K562 (cell line): ENCODE results near the gene ABHD16A. TPM values are rescaled to one million over a fixed set of nuclear protein-coding genes. Genes with fewer than 3 reads are reported as not detected.
A peak's percentile ranks its signal among the peaks of the same experiment; 100 is the strongest.

Experiments
- CBFB ChIP-seq: sonication (generic); formaldehyde crosslinking; IDR thresholded peaks from 2 replicates; pipeline ENCODE4 v1.4.0; 2020; ENCODE audit warnings: mild to moderate bottlenecking, missing genetic modification reagents
- CCAR2 ChIP-seq: fragments of 200-400 bp; formaldehyde crosslinking; IDR thresholded peaks from 2 replicates; pipeline ENCODE4 v1.6.1; 2017; ENCODE audit warnings: mild to moderate bottlenecking, low read depth, low read length
- CHD4 ChIP-seq: fragments of 200-600 bp; sonication (generic); IDR thresholded peaks from 3 replicates; pipeline ENCODE4 v1.6.1; 2012; ENCODE audit warnings: low read depth, mild to moderate bottlenecking, mixed read lengths, low read length, inconsistent platforms; ENCODE audit not compliant: insufficient read depth, insufficient replicate concordance, poor library complexity, severe bottlenecking
- DPF2 ChIP-seq: fragments of 450-650 bp; IDR thresholded peaks from 2 replicates; pipeline ENCODE4 v1.6.1; 2016
- EP300 ChIP-seq: IDR thresholded peaks from 2 replicates; pipeline ENCODE4 v1.6.1; 2012; ENCODE audit warnings: low read length, improper control_type of control experiment
- GTF2A2 ChIP-seq: IDR thresholded peaks from 2 replicates; pipeline ENCODE4 v1.6.1; 2016; ENCODE audit warnings: mild to moderate bottlenecking, missing genetic modification characterization, missing compliant biosample characterization
- GTF2E2 ChIP-seq: fragments of 200-800 bp; sonication (Bioruptor generic); IDR thresholded peaks from 2 replicates; pipeline ENCODE4 v1.6.1; 2016; ENCODE audit warnings: missing genetic modification characterization, missing compliant biosample characterization
- KLF1 ChIP-seq: fragments of 450-650 bp; IDR thresholded peaks from 2 replicates; pipeline ENCODE4 v1.6.1; 2016; ENCODE audit warnings: missing genetic modification characterization, missing compliant biosample characterization
- MIER1 ChIP-seq: fragments of 450-650 bp; IDR thresholded peaks from 2 replicates; pipeline ENCODE4 v1.6.1; 2016; ENCODE audit warnings: antibody characterized with exemption, mild to moderate bottlenecking, low read depth
- NCOA1 ChIP-seq: fragments of 450-650 bp; IDR thresholded peaks from 2 replicates; pipeline ENCODE4 v1.6.1; 2016; ENCODE audit warnings: low read depth
- NELFE ChIP-seq: IDR thresholded peaks from 2 replicates; pipeline ENCODE4 v1.6.1; 2011; ENCODE audit warnings: mild to moderate bottlenecking; ENCODE audit not compliant: insufficient read depth, insufficient read length
- PHF8 ChIP-seq: fragments of 200-600 bp; sonication (generic); IDR thresholded peaks from 2 replicates; pipeline ENCODE4 v1.6.1; 2012; ENCODE audit warnings: mixed run types, mild to moderate bottlenecking, inconsistent platforms, low read length, moderate library complexity, borderline replicate concordance
- RBM39 ChIP-seq: fragments of 200-400 bp; formaldehyde crosslinking; optimal IDR thresholded peaks from 2 replicates; pipeline ENCODE3; 2018; ENCODE audit warnings: low read depth, low read length
- SAP30 ChIP-seq: fragments of 200-600 bp; sonication (generic); IDR thresholded peaks from 2 replicates; pipeline ENCODE4 v1.6.1; 2012; ENCODE audit warnings: borderline replicate concordance, low read depth, mild to moderate bottlenecking, moderate library complexity, low read length, control low read depth, inconsistent platforms; ENCODE audit not compliant: insufficient read depth, poor library complexity, severe bottlenecking
- SIN3A ChIP-seq, 2 experiments: fragments of 150-350 bp in 1 of 2; IDR thresholded peaks; 2 replicates each; pipeline ENCODE4 v1.6.1; 2011 to 2016; ENCODE audit warnings: borderline replicate concordance in 2 of 2, low read depth in 2 of 2, low read length in 2 of 2, mild to moderate bottlenecking in 2 of 2, moderate library complexity in 2 of 2; ENCODE audit not compliant: control insufficient read depth in 1 of 2
- SMAD2 ChIP-seq: fragments of 150-350 bp; IDR thresholded peaks from 2 replicates; pipeline ENCODE4 v1.6.1; 2014; ENCODE audit warnings: low read depth, mild to moderate bottlenecking, low read length
- SMC3 ChIP-seq: conservative IDR thresholded peaks from 2 replicates; pipeline ENCODE4 v1.6.1; 2011; ENCODE audit warnings: low read depth, low read length, improper control_type of control experiment; ENCODE audit not compliant: insufficient read depth
- ZBTB7A ChIP-seq: IDR thresholded peaks from 2 replicates; pipeline ENCODE4 v1.6.1; 2011; ENCODE audit warnings: low read depth, mild to moderate bottlenecking, low read length, moderate library complexity, borderline replicate concordance; ENCODE audit not compliant: control insufficient read depth
- ZFX ChIP-seq: sonication (generic); formaldehyde crosslinking; IDR thresholded peaks from 2 replicates; pipeline ENCODE4 v1.8.0; 2022; ENCODE audit warnings: mild to moderate bottlenecking, missing genetic modification reagents, moderate library complexity
- ZNF143 ChIP-seq: sonication (generic); formaldehyde crosslinking; IDR thresholded peaks from 2 replicates; pipeline ENCODE4 v1.9.0; 2022; ENCODE audit warnings: mild to moderate bottlenecking, missing genetic modification reagents
- polyA plus RNA-seq, 8 experiments: library from polyadenylated mRNA; depleted of rRNA in 4 of 8; stranded (reverse) in 5 of 8; unstranded in 3 of 8; fragments of >200 nt; fragmentation: Nextera tagmentation in 2 of 8; fragmentation: Illumina TruSeq in 1 of 8; extraction: Ambion mirVana in 2 of 8; extraction: Trizol in 1 of 8; gene quantifications; 2 replicates each; pipeline versions ENCODE4 v1.2.1 to v1.2.3, GENCODE V29; 2011 to 2014; ENCODE audit warnings: inconsistent platforms in 1 of 8, missing spikeins in 1 of 8
- total RNA-seq, 7 experiments: library from RNA; depleted of rRNA in 6 of 7; stranded (reverse); fragments of >200 nt in 6 of 7; fragmentation: Illumina TruSeq in 2 of 7; extraction: Trizol in 2 of 7; gene quantifications; 2 replicates each; pipeline versions ENCODE4 v1.2.1 to v1.2.3, GENCODE V29; 2011 to 2021; ENCODE audit warnings: low replicate concordance in 1 of 7
- TF ChIP-seq, protein P1 (sequence below): fragments of 250-450 bp; sonication (Bioruptor Pico); IDR thresholded peaks from 2 replicates; pipeline ENCODE4 v1.9.0; 2021; ENCODE audit warnings: mild to moderate bottlenecking, inconsistent platforms
- TF ChIP-seq, protein P2 (sequence below): fragments of 450-650 bp; conservative IDR thresholded peaks from 2 replicates; pipeline ENCODE4 v1.6.1; 2016; ENCODE audit warnings: missing genetic modification characterization, low read depth, mild to moderate bottlenecking, control low read depth, missing compliant biosample characterization
- TF ChIP-seq, protein P3 (sequence below), 2 experiments: fragments of 250-450 bp in 1 of 2; fragments of 450-650 bp in 1 of 2; sonication (Bioruptor Pico) in 1 of 2; IDR thresholded peaks; 2 replicates each; pipeline versions ENCODE4 v1.6.1 to v1.8.0; 2016 to 2021; ENCODE audit warnings: mild to moderate bottlenecking in 2 of 2, moderate library complexity in 2 of 2, missing compliant biosample characterization in 1 of 2, missing genetic modification characterization in 1 of 2

ABHD16A gene
- total and polyA plus RNA-seq, 9 of the 15 experiments (the other 6 are each of a cell fraction or from before 2014, with no cell fraction given): 25.8 to 120 (median 81.6) TPM

DNA sequence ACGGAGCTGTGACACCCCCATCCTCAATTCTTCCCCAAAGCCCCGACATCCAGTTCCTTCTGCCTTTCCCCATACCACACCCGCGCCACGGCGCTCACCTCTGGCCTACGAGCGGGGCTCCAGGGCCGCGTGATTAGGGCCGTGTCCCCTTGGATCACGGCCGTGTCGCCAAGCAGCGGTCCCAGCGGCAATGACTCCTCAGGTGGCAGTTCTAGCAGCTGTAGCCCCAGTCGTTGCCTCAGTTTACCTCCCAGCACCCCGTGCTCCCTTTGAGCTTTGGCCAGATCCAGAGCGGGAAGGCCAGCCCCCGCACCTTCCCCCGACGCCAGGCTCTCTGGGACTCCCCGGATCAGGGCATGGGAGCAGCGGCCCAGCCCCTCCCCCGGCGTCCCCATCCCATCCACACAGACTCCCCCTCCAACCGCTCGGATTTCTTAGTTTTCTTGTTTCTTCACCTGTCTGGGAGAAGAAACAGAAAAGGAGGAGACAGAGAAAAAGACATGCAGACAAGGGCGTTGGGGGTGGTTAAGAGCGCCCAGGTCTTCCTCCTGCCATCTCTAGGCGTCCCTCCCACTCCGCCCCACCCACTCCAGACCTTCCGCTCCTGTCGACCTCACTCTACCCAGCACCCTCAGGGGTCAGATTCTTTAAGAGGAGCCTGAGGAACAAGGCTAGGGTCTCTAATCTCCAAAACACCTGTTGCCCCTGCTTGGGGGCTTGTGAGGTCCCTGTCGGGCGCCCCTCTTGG, 25.8 kb upstream of the ABHD16A start, which contains the start of gene DDAH2 (continued):
- TF ChIP-seq CCAR2: no peak
- TF ChIP-seq, protein P1, sequence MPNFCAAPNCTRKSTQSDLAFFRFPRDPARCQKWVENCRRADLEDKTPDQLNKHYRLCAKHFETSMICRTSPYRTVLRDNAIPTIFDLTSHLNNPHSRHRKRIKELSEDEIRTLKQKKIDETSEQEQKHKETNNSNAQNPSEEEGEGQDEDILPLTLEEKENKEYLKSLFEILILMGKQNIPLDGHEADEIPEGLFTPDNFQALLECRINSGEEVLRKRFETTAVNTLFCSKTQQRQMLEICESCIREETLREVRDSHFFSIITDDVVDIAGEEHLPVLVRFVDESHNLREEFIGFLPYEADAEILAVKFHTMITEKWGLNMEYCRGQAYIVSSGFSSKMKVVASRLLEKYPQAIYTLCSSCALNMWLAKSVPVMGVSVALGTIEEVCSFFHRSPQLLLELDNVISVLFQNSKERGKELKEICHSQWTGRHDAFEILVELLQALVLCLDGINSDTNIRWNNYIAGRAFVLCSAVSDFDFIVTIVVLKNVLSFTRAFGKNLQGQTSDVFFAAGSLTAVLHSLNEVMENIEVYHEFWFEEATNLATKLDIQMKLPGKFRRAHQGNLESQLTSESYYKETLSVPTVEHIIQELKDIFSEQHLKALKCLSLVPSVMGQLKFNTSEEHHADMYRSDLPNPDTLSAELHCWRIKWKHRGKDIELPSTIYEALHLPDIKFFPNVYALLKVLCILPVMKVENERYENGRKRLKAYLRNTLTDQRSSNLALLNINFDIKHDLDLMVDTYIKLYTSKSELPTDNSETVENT (CRISPR knock-in tag): peak; percentile 69; the same call in 1 of the 2 replicates
- TF ChIP-seq ZNF143 (CRISPR knock-in tag): peak; percentile 13
- TF ChIP-seq GTF2A2 (tag): no peak
- TF ChIP-seq GTF2E2: no peak
- TF ChIP-seq SMAD2: no peak
- TF ChIP-seq NCOA1: no peak
- TF ChIP-seq, protein P2, sequence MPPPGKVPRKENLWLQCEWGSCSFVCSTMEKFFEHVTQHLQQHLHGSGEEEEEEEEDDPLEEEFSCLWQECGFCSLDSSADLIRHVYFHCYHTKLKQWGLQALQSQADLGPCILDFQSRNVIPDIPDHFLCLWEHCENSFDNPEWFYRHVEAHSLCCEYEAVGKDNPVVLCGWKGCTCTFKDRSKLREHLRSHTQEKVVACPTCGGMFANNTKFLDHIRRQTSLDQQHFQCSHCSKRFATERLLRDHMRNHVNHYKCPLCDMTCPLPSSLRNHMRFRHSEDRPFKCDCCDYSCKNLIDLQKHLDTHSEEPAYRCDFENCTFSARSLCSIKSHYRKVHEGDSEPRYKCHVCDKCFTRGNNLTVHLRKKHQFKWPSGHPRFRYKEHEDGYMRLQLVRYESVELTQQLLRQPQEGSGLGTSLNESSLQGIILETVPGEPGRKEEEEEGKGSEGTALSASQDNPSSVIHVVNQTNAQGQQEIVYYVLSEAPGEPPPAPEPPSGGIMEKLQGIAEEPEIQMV: no peak
- no peak for TF ChIP-seq MIER1
- TF ChIP-seq RBM39: no peak
- no peak for TF ChIP-seq EP300
- no peak for TF ChIP-seq PHF8
- TF ChIP-seq DPF2: no peak
- no peak for TF ChIP-seq SAP30
- TF ChIP-seq CBFB (CRISPR knock-in tag): peak; percentile 24; the same call in 1 of the 2 replicates
- TF ChIP-seq SIN3A (IDR thresholded peaks at IDR 0.05; ENCODE audit: borderline replicate concordance in 2 of 2, control insufficient read depth in 1 of 2, low read depth in 2 of 2, low read length in 2 of 2): peak in 1 of 2 experiments; percentile 50; a peak in 1 of 4 replicates
- TF ChIP-seq KLF1 (tag): no peak
- TF ChIP-seq ZBTB7A: peak; percentile 99
- TF ChIP-seq, protein P3, sequence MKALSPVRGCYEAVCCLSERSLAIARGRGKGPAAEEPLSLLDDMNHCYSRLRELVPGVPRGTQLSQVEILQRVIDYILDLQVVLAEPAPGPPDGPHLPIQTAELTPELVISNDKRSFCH (CRISPR knock-in tag; IDR thresholded peaks at IDR 0.05): no peak
- TF ChIP-seq, protein P3 (tag; IDR thresholded peaks at IDR 0.05): 0 out of 2 replicates have a peak, but pooled peaks have one; percentile 17
- TF ChIP-seq CHD4: peak; percentile 82
- no peak for TF ChIP-seq NELFE
- 0 out of 2 replicates have a peak, but pooled peaks have one; percentile 7 for TF ChIP-seq SMC3
- TF ChIP-seq ZFX (CRISPR knock-in tag): no peak
